Stimulated activated CD4-positive, alpha-beta T cell treated with anti-CD3 and anti-CD28 coated beads, Interleukin-4, amount 100 ng/mL, for 48 hours (primary cell): ENCODE measurements around the gene STIM1.

Source experiments
- DNase-seq, 2 donors: peaks; one replicate each; pipeline ENCODE4 v3.0.0-alpha.2; 2020; ENCODE audit warnings: low read depth in 2 of 2

Gene STIM1

DNA sequence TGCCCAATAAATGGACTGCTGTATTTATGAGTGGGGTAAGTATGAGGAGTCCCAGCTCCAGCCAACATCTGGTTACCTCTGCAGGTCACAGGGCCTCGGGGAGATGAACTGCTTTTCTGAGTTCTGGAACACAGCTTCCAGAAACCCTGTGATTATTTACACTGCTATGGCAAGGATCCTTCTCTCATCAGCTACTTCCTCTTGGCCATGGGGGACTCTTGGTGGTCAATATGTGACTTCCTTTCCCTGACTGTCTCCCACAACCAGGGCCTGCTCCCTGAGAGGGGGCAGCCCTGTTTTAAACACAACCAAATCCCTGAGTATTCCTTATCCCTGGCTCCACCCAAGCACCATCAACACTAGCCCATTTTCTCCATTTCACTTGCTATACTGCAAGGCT lies 24.7 kb upstream of the STIM1 start:
- DNase-seq, result no peak

DNA sequence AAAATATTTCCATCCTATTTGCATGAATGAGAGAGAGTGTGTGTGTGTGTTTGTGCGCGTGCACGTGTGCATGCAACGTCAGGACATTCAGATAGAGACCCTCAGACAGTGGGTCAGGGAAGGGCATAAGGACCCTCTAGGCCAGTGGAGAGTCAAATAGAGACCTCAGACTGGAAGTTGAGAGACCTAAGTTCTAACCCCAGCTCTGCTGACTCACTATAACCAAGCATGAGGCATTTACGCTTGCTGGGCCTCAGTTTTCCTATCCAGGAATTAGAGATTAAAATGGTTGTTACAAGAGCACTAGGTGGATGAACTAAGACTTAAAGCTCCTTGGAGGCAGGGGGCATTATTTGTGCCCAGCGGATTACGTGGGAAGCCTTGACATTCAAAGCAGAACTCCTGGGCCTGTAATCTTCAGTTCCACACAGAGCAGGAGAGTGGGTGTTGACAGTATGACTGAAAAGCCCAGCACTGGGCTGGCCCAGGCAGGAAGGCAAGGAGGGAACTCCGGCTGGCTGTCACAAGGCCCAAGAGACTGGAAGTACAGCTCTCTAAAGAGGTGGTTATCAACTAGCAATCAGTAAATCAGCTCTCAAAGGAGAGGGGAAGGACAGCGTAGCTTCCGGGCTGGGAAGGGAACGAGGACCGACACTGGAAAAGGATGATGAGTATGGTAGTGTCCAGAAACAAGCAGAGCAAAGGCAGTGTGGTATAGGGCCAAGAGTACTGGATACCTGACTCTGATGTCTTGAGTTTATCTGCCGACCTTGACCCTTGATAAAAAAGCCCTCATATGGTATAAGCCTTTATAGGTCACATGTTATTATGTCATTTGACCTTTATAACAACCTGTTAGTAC lies 23.9 kb upstream of the STIM1 start:
- DNase-seq, result no peak

DNA sequence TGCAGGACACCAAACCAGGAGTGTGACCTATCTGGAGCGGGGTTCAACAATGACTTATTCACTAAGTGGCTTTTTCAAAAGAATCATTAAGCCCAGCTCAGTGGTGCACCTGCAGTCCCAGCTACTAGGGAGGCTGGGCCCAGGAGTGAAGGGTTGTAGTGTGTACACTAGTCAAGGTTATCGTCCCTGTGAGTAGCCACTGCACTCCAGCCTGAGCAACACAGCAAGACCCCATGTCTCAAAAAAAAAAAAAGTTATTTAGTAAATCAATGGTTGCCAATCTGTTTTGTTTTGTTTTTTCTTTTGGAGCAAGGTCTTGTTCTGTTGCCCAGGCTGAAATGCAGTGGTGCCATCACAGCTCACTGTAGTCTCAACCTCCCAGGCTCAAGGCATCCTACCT lies 22.6 kb upstream of the STIM1 start:
- DNase-seq, result no peak

DNA sequence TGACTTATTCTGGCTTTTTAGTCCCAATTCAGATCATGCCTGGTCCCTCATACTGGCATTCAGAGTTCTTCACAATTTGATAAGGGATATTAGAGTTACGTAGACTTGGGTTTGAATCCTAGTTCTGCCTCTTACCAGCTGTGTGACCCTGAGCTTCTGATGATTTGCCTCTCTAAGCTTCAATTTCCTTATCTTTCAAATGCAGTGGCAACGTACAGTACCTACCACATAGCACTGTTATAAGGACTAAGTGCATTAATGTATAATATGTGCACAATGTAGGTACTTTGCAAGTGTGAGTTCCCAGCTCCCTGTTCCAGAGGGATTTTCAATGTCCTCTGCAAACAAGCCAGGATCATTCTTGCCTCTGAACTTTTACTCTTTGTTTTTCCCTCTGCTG lies 22.0 kb upstream of the STIM1 start:
- DNase-seq, result no peak

DNA sequence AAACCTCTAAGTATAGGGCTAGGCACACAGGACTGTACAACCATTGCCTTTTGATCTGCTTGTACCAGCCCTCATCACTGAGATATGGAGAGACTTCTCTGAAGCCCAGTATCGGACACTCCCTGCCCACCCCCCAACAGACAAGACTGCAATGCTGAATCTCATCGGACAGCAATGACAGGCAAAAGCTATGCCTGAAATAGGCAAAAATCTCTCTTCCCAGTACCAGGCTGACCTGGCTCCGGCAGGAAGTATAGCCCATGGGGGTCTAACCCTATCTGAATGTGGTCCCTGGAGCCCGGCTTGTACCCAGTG lies 21.2 kb upstream of the STIM1 start:
- no peak for DNase-seq

DNA sequence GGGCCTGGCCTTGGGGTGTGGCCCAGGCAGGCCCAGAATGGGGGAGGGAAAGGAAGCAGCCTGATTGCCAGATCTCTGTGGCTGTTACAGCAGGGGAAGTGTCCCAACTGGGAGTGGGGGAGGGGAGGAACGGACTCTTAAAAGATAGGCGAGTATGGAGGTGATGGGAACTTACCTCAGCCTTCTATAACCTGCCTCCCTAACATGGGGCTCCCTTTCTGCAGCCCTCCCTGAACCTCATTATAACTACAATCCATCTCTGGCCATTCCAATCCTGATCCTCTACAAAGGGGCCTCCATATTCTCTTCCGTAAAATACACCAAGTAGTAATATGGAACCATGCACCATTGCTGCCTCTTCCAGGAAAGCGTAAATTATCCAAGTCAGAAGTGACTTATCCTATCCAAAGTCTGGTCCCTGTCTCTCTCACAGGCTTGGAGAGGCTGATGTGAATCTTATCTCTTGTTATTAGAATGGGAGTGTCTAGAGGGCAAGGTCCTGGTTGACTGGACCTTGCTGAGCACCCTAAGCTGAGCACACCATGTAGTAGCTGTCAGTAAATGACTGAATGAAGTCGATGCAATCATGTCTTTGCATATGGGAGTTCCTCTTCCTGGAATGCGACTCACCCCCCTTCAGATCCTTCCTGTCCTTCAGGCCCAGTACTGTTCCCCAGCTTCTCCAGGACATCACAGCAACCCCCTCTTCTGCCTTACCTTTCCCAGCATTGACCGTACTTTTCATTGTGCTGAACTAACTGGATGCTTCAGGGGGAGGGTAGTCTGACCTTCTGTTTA lies 20.6 kb upstream of the STIM1 start:
- DNase-seq, result no peak

DNA sequence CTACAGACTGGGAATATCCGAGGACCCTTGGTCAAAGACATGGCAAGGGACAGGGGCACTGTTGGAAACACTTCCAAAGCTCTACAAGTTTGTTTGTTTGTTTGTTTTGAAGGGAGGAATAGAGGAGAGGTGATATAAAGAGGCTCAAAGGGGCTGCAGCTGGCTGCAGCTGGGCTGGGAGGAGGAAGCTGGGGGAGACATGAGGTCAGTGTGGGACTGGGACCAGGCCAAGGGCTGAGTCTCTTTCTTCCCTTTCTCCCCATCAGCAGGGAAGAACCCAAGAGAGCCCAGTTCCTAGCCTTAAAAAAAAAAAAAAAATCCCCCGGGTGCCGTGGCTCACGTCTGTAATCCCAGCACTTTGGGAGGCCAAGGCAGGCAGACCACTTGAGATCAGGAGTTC lies 19.7 kb upstream of the STIM1 start:
- DNase-seq, result no peak

DNA sequence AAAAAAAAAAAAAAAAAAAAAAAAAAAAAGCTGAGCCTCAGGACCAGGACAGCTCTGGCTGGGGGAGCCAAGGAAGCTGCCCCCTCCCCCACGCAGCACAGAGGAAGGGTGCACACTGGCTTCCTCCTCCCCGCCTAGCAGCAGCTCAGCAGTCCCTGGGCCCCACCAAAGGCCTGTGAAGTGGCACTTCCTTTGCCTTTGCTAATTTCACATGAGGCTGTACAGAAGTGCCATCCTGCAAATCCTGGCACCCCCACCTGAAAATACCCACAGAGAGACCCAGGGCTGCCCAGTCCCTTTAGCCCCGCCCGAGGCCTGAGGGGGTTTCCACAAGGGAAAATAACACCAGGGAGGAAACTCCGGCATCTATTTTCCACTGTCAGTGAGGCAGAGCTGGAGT lies 18.6 kb upstream of the STIM1 start:
- no peak for DNase-seq

DNA sequence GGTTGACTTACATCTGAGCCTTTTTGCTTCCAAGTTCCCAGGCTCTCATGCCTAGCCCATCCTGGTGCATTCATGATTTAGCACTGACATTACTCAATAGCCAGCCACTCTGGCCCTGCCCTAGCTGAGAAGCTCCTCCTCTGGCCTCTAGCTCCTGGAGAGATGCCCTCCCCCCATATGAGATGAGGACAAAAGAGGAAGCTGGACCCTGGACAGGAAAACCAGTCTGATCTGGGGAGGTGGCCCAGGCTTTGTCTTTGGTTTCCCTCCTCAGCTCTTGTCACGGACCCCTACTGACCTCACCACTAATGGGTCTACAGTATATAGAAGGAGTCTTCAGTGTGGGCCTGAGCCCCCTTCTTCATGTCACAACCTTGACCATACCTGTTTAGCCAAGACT lies 17.7 kb upstream of the STIM1 start:
- no peak for DNase-seq

DNA sequence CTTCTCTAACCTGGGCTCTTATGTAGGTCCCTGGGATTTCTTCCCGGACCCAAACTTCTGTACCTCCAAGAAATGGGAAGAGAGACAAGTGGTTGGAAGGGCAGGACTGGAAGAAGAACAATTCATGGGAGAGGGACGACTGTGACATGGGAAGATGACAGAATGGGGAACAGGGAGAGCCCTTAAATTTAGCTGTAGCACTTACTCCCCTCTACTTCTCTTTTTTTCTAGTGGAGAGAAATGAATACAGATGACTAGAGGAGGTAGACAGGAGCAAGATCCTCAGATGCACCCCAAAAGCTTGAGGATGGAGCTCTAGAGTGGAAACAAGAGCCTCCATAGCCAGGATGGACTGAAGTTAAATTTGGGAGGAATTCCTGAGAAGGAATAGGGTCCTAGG lies 17.0 kb upstream of the STIM1 start:
- no peak for DNase-seq

DNA sequence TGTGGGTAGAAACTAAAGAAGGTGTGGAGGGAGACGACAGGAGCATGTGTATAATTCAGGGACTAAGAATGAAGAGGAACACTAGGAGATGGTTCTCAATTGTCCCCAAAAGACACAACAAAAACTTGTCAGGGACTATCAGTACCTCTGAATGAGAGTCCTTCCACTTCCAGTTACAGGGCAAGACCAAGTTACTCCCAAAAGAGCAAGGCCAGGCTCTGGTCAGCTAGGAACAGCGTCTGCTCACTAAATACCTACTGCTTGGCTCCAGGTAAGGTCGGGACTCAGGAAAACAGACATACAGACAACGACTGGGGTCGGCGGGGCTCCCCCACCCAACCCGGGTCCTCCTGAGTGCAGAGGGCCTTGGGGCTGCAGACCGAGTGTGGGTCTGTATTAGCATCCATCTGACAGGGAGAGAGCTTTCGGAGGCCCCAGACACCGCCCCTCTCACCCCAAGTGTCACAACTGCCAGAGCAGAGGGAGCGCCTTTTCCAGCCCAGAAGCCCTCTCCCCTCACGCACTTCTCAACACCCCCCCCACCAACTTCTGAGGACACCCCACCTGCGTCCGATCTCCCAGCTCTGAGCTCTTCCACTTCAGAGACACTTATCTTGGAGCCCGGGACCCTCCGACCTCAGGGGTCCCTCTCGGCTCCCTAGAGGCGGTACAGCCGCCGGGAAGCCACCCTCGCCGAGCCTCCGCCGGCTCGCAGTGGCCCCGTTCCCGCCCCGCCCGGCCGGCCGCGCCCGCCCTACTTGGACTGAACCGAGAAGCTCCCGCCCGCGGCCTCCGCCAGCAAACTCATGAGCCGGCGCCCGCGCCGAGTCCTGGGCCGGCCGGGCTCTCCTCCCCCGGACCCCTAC lies 15.2 kb upstream of the STIM1 start:
- DNase-seq, result no peak

DNA sequence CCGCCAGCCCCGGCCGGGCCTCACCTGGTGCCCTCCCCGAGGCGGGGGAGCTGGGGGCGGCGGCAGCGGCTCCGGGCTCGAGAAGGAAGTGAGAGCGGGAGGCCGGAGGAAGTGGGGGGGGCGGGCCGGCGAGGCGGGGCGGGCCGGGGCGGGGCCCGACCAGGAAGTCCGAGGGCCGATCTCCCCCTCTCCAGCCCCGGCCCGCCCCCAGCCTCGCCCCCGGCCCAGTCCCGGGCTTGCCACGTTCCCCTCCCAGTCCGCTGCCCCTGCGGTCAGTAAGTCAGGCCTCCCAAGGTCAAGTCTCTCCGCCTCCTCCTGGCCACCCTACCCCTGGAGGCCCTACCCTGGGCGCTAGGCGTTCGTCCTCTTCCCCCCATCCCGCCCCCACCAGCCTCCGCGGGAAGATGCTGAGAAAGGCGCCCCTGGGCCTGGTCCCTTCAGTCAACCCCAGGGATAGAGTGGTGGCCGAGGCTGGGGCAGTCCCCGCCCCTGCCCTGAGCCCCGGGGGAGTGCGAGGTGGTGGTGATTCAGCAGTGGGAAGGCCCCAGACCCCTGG lies 14.5 kb upstream of the STIM1 start, which contains the start of gene RHOG:
Gene RHOG, minus strand, starts transcription at position 90 of the 556 bp plus-strand sequence. CDS start 12,821 bp downstream, outside the sequence.
- peak in 1 of 2 donors; percentile 77 for DNase-seq

DNA sequence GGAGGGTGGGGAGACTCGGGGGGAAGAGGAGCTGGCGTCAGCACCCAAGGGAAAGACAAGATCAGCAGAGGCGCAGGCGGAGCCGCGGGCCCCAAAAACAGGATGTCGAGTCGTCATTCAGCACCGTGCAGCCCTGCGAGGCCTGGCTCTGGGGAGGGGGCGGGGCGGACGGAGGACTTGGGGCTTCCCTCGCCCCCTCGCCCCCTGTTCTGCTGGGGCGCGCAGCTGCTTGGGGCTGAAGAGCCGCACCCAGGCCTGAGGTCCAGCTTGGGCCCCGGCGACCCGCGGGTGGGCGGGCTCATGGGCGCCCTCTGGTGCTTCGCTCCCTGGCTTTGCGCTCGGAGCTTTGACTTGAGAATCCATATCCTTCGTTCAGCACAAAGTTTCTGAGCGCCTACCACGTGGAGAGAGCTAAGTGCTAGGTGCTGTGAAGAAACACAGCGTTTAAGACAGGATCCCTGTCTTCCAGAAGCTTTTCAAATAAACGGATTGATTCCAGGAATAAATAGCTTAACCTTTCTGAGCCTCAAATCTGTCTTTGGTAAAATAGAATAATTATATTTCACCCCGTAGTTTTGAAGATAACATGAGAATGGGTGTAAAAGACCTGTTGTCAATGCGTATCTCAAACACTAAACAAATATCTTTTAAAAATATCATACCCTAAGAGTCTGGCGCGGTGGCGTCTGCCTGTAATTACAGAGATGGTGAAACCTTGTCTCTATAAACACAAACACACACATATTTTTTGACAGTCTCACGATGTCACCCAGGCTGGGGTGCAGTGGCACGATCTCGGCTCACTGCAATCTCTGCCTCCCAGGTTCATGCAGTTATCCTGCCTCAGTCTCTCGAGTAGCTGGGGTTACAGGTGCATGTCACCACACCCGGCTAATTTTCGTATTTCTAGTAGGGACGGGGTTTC lies 13.8 kb upstream of the STIM1 start:
- DNase-seq, result peak; percentile 85 to 92

DNA sequence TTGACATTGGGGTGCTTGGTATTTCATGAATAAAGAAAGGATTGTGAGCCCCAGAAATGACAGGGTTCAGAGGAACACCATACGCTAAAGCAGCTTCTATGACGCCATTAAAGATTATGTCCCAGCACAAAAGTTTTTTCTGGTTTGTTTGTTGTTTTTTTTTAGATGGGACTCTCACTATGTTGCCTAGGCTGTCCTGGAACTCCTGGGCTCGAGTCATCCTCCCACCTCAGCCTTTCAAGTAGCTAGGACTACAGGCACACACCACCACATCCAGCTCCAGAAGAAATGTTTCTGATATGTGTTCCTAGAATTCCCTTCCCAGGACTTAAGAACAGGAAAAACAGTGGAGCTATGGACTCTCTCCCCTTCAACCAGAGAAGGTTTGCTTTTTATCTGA lies 12.1 kb upstream of the STIM1 start:
- DNase-seq, result no peak

DNA sequence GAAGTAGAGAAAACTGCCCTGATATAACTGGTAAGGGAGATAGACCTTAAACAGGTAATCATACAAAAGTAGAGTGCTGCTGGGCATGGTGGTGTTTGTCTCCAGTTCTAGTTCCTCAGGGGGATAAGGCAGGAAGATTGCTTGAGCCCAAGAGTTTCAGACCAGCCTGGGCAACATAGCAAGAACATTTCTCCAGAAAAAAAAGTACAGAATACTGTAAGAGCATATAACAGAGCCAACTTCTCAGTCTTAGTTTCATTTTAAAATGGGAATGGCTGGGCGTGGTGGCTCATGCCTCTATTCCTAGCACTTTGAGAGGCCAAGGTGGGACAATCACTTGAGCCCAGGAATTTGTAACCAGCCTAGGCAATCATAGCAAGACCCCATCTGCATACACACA lies 10.2 kb upstream of the STIM1 start:
- no peak for DNase-seq

DNA sequence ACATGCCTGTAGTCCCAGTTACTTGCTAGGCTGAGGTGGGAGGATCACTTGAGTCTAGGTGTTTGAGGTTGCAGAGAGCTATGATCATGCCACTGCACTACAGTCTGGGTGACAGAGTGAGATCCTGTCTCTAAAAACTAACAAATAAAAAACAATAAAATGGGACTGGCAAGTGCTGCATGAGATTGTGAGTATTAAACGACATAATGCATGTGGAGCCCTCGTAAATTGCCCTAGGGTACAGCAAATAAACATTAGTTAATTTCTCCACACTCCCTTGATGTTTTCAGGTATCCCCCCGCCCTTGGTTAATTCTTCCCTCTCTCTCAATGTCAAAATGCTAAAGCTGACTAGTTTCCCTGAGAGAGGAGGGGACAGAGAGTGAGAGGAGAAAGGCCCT lies 9.8 kb upstream of the STIM1 start:
- DNase-seq, result no peak

DNA sequence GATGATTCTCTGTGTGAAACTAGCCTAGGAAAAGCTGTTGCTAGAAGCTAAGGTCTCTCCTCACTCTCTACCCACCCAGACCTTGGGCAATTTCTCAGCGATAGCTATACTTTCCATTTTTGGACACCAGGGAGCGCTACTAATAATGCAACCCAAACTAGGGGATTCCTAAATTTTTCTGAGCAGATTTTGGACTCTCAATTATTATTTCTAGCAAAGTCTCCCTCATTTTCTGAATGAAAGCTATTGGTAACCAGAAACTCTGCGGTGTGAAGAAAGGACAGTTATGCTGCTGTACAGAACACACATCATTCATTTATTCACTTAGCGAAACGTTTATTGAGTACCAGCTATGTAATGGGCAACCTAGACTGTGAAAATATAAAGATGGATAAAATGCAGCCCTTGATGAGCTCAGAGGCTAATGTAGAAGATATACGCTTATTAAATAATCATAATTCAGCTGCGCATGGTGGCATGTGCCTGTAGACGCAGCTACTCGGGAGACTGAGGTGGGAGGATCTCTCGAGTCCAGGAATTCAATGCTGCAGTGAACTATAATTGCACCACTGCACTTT lies 6.1 kb upstream of the STIM1 start:
- DNase-seq, result no peak

DNA sequence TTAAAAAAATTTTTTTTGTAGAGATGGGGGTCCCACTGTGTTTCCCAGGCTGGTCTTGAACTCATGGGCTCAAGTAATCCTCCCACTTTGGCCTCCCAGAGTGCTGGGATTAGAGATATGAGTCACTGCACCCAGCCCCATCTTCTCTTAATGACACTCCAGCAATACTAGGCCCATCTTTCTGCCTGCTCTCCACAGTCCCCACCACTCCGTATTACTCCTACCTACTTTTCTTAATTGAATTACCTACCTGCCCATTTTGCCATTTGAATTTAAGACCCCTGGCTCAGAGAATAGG lies 2.0 kb upstream of the STIM1 start:
- DNase-seq, result no peak

DNA sequence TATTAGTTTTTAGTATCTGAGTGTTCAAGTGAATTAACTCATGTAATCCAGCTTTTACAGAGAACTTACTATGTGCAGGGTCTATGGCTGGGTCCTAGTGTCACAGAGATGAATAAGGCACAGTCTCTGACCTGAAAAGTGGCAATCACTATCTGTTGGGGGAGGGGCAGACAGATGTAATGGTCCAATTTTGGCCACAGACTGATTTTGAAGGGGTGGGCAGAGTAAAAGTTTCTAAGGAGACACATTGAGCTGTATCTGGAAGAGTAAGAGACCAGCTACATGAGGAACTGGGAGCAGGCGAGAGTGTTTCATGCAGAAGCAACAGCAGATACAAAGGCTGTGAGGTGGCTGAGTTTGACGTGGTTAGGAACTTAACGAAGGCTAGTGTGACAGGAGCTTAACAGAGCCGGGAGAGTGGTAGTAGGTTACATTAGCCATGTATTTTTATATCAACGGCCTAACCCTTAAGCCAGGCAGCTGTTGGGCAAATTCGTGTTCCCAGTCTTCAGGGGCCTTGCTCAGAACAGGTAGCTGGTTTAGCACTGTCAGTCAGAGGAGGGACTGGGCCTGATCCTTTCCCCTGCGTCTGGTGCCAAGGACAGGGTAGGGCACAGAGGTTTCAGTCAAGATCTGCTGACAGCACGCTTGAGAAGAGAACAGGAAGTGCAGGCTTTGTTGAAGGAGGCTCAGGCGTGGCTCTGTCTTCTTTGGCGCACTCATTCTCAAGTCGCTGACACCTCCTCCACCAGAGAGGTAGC lies 1.4 kb upstream of the STIM1 start:
- no peak for DNase-seq

DNA sequence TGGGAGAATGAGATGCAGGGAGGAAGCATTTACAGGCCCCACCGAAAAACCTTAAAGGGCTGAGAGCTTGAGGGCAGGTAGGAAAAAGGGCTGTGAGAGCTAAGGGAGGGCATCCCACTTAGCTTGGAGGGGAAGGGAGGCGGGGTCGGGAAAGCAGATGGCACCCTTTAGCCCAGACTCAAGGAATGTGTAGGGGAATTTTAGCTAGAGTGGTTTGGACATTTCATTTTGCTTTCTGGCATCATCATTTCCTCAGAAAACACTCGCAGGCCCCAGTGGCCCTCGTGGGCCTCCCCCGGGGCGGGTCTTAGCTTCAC lies 846 bp upstream of the STIM1 start:
- DNase-seq, result peak in 1 of 2 donors; percentile 48
